Common myeloid progenitor, CD34-positive (primary cell): Measurements from ENCODE around the gene SUPT6H.
A peak's percentile ranks its signal among the peaks of the same experiment; 100 is the strongest.
"Not testable (repeated sequence)": the region's sequence is repeated elsewhere in the genome, so short reads cannot be mapped to it uniquely, and the experiment has no call there.

Experiments
- CTCF ChIA-PET: fragments of 350-600 bp; sonication (Branson Sonifier 250); formaldehyde crosslinking; loops from one replicate; lab custom pipeline; 2021; ENCODE audit warnings: antibody characterized with exemption; lab: Charles Lee
- POLR2A ChIA-PET: fragments of 350-600 bp; sonication (Branson Sonifier 250); formaldehyde crosslinking; loops from one replicate; lab custom pipeline; 2021; ENCODE audit warnings: antibody characterized with exemption; lab: Charles Lee
- DNase-seq, 3 donors: peaks; one replicate each; pipeline versions ENCODE4 v3.0.0 to v3.0.0-alpha.2; 2013
- H3K27ac ChIP-seq, 2 experiments: 1 replicate in 1 of 2; 2 replicates in 1 of 2; pipeline ENCODE4 v1.7.0; 2013; ENCODE audit warnings: inconsistent platforms in 2 of 2, low read length in 2 of 2, mild to moderate bottlenecking in 2 of 2, low read depth in 1 of 2, moderate library complexity in 1 of 2; ENCODE audit not compliant: severe bottlenecking in 2 of 2, insufficient read depth in 1 of 2, poor library complexity in 1 of 2
- H3K27me3 ChIP-seq, 5 experiments: replicated peaks in 2 of 5; 1 replicate in 3 of 5; 2 replicates in 2 of 5; pipeline versions ENCODE4 v1.6.1 to v1.7.0; 2013; ENCODE audit warnings: low read length in 4 of 5, mild to moderate bottlenecking in 2 of 5, moderate library complexity in 2 of 5, inconsistent platforms in 1 of 5; ENCODE audit not compliant: insufficient read depth in 5 of 5, control insufficient read depth in 4 of 5
- H3K36me3 ChIP-seq, 4 experiments: 1 replicate in 2 of 4; 2 replicates in 2 of 4; pipeline versions ENCODE4 v1.6.1 to v1.7.0; 2013; ENCODE audit warnings: low read length in 3 of 4, control low read depth in 1 of 4, mild to moderate bottlenecking in 1 of 4; ENCODE audit not compliant: control insufficient read depth in 4 of 4, insufficient read depth in 4 of 4
- H3K4me1 ChIP-seq, 4 experiments: 1 replicate in 3 of 4; 2 replicates in 1 of 4; pipeline versions ENCODE4 v1.6.1 to v1.7.1; 2013; ENCODE audit warnings: low read length in 3 of 4, mild to moderate bottlenecking in 3 of 4, control low read depth in 1 of 4, inconsistent platforms in 1 of 4, moderate library complexity in 1 of 4; ENCODE audit not compliant: control insufficient read depth in 4 of 4, insufficient read depth in 4 of 4; ENCODE audit errors: control extremely low read depth in 1 of 4
- H3K4me3 ChIP-seq, 7 experiments: 1 replicate in 4 of 7; 2 replicates in 3 of 7; pipeline versions ENCODE4 v1.5.1 to v1.7.0; 2013; ENCODE audit warnings: mild to moderate bottlenecking in 7 of 7, low read length in 6 of 7, moderate library complexity in 6 of 7, inconsistent platforms in 2 of 7, low read depth in 2 of 7, control low read depth in 1 of 7; ENCODE audit not compliant: insufficient read depth in 4 of 7, control insufficient read depth in 1 of 7; ENCODE audit errors: extremely low read depth in 1 of 7
- H3K9me3 ChIP-seq, 5 experiments: 1 replicate in 4 of 5; 2 replicates in 1 of 5; pipeline versions ENCODE4 v1.6.1 to v1.7.1; 2013; ENCODE audit warnings: low read length in 4 of 5, mild to moderate bottlenecking in 2 of 5, inconsistent platforms in 1 of 5, low read depth in 1 of 5, moderate library complexity in 1 of 5; ENCODE audit not compliant: control insufficient read depth in 4 of 5, insufficient read depth in 2 of 5; ENCODE audit errors: control extremely low read depth in 1 of 5
- WGBS: methylation state at CpG from one replicate; pipeline ENCODE4 v1.1.5; 2013; ENCODE audit not compliant: insufficient coverage; 5-methylcytosine and 5-hydroxymethylcytosine counted together

SUPT6H gene

DNA sequence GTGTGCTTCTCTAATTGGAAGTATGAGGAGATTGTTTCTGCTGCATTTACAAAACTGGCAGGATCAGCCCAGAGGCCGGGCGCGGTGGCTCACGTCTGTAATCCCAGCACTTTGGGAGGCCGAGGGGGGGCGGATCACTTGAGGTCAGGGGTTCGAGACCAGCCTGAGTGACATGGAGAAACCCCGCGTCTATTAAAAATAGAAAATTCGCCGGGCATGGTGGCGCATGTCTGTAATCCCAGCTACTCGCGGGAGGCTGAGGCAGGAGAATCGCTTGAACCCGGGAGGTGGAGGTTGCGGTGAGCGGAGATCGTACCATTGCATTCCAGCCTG lies 59.0 kb downstream of the SUPT6H start:
- Histone ChIP-seq H3K27ac (peak overlapping the region; percentile 15 to 91), H3K4me3 (peak overlapping the region; percentile 79 to 98 (median 91)), H3K4me1 (peaks cover 13 to 67% (median 62%) of the 10 kb centered on the region in 4 experiments), H3K36me3 (peaks cover 8 to 50% (median 34%) of the 10 kb centered on the region in 4 experiments)
- ChIA-PET POLR2A (interaction anchor here (2.4 kb wide), 1 partner anchor 10 kb away, joined by 12 read pairs; the partner anchor contains the start of gene PROCA1), CTCF (interaction anchor here (0.6 to 17.9 kb wide), 5 partner anchors 9 to 66 kb away, joined by 3 to 507 read pairs (median 9); partner anchors contain the start of genes PROCA1 and TRAF4)
- WGBS = 52% methylated on average over 16 of the region's 19 CpGs
- H3K27me3 ChIP-seq, DNase-seq, H3K9me3 ChIP-seq: not testable (repeated sequence)

DNA sequence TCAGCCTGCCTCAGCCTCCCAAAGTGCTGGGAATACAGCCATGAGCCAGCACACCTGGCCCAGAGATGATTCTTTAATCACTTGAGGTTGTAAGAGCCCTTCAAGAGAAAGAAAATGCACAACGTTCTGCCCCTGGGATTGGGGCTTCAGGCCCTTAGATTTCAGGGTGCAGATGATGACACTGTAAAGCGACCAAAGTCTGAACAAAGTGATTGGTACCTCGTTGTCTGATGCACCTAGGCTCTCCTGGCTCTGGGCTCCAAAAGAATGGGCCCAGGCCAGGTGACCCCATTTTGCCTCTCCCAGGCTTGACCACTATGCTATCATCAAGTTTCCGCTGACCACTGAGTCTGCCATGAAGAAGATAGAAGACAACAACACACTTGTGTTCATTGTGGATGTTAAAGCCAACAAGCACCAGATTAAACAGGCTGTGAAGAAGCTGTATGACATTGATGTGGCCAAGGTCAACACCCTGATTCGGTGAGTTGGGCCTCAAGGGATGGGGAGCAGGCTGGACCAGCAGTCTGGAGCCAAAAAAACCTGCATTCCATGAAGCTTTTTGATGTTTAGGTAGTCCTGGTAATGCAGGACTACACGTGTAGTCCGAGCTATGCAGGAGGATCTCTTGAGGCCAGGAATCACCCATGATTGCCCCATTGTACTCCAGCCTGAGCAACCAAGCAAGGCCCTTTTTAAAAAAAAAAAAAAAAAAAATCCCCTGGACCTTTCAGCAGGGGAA lies 60.6 kb downstream of the SUPT6H start:
- H3K36me3 ChIP-seq = peaks cover 8 to 50% (median 34%) of the 10 kb centered on the region in 4 experiments
- 87% methylated on average over 4 of the region's 7 CpGs for WGBS
- H3K27me3 ChIP-seq = no peaks in the 10 kb centered on the region
- DNase-seq = no peak
- ChIA-PET CTCF (interaction anchor here (1.9 to 17.9 kb wide), 3 partner anchors 11 to 40 kb away, joined by 9 to 507 read pairs (median 84); partner anchors contain the start of genes PROCA1 and TRAF4), POLR2A (no interaction called here)
- peak overlapping the region in 1 of 7 experiments; percentile 44 for H3K4me3 ChIP-seq
- H3K4me1 ChIP-seq = peaks cover 13 to 69% (median 61%) of the 10 kb centered on the region in 4 experiments
- H3K27ac ChIP-seq = no peak overlapping the region
- no peaks in the 10 kb centered on the region for H3K9me3 ChIP-seq

DNA sequence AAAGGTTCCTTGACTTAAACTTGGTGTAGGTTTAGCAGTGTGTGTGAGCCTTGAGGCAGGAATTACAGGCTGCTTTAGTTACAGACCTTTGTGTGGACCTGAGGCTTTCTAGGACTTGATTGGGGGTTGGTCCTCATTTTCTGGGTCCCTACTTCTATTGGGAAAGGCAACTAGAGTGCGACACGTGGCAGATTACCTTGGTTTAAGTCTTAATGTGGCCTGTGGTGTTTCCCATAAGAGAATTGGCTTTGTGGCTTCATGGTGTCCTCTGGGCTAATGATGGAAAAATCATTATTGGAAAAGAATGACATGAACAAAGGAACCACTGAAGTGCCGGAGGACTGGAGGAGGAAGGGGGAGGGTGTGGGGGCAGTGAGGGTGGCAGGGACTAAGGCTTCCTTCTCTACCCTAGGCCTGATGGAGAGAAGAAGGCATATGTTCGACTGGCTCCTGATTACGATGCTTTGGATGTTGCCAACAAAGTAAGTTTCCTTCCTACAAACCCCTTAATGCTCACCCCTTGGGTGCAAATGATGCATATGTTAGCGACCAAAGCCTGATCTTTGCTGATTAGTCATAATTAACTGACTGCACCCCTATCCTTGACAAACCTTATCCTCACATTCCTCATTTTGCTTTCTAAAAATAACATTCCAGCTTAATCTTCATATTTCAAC lies 61.3 kb downstream of the SUPT6H start:
- WGBS = 92% methylated on average over 4 of the region's 6 CpGs
- H3K27ac ChIP-seq = no peak overlapping the region
- POLR2A ChIA-PET = no interaction called here

DNA sequence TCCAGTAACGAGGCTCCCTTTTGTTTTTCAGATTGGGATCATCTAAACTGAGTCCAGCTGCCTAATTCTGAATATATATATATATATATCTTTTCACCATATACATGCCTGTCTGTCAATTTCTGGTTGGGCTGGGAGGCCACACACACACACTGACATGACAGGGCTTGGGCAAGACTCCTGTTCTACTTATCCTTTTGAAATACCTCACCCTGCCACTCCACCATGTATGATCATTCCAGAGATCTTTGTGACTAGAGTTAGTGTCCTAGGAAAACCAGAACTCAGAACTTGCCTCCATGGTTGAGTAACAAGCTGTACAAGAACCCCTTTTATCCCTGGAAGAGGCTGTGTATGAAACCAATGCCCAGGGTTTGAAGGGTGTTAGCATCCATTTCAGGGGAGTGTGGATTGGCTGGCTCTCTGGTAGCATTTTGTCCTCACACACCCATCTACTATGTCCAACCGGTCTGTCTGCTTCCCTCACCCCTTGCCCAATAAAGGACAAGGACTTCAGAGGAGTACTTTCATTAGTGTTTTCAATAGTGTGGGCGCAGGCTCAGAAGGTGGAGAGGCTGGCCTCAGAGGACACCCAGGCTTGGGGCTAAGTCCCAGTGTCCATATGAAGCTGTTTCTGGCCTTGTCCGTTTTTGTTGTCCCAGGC lies 62.0 kb downstream of the SUPT6H start:
- CTCF ChIA-PET = interaction anchor here (6.7 to 17.9 kb wide), 2 partner anchors 22 to 39 kb away, joined by 84 to 507 read pairs; partner anchors contain the start of gene TRAF4
- H3K4me3 ChIP-seq, POLR2A ChIA-PET, H3K27me3 ChIP-seq, H3K9me3 ChIP-seq, H3K27ac ChIP-seq, DNase-seq: not testable (repeated sequence)
- H3K36me3 ChIP-seq = peaks cover 8 to 50% (median 34%) of the 10 kb centered on the region in 4 experiments
- WGBS = 100% methylated on average over 3 of the region's 4 CpGs
- H3K4me1 ChIP-seq = peaks cover 9 to 69% (median 58%) of the 10 kb centered on the region in 4 experiments

More for the DNA sequence above, 61.3 kb downstream of the SUPT6H start:
- Histone ChIP-seq H3K36me3 (peaks cover 8 to 50% (median 34%) of the 10 kb centered on the region in 4 experiments), H3K9me3 (no peaks in the 10 kb centered on the region), H3K4me3 (no peak overlapping the region), H3K27me3 (no peaks in the 10 kb centered on the region), H3K4me1 (peaks cover 13 to 71% (median 63%) of the 10 kb centered on the region in 4 experiments)
- CTCF ChIA-PET = interaction anchor here (6.7 to 17.9 kb wide), 2 partner anchors 23 to 40 kb away, joined by 84 to 507 read pairs; partner anchors contain the start of gene TRAF4
- DNase-seq = no peak

DNA sequence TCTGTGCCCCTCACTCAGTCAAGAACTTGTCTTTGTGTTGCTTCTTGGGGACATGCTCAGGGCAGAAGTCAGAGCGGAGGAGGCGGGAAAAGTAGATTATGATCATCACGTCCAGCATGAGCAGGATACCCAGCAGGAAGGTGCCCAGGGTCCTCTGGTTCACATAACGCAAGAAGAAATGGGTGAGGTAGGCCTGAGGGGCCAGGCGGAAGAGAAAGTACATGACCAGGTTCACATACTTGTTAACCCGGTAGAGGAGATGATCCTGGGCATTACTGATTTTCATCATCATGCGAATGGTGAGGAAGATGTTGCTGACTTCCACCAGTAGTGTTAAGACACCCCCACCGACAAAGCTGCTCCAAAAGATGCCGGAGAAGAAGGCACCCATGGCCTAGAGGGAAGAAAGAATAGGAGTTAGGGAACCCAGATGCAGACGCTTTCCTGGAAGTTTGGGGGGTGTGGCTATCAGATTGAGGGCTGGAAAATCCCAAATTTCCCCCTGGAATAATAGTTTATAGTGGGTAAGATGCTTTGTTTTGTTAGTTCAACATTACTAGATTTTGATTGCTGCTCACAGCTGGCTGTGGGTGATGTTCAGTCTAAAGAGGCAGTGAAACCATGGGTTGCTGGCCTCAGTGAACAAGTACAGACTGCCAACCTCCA lies 62.6 kb downstream of the SUPT6H start:
- ChIA-PET CTCF (interaction anchor here (1.1 to 17.9 kb wide), 5 partner anchors 13 to 393 kb away, joined by 3 to 507 read pairs (median 7); partner anchors contain the start of genes PROCA1 and TRAF4), POLR2A (interaction anchor here (0.5 to 0.6 kb wide), 2 partner anchors 21 to 1380 kb away, joined by 3 read pairs; no protein-coding TSS in a partner anchor)
- peaks cover 9 to 68% (median 58%) of the 10 kb centered on the region in 4 experiments for H3K4me1 ChIP-seq
- 96% methylated on average over 10 of the region's 10 CpGs for WGBS
- peaks cover 8 to 50% (median 34%) of the 10 kb centered on the region in 4 experiments for H3K36me3 ChIP-seq
- H3K27me3 ChIP-seq = no peaks in the 10 kb centered on the region
- DNase-seq = no peak
- H3K9me3 ChIP-seq = no peaks in the 10 kb centered on the region
- H3K4me3 ChIP-seq = peak overlapping the region in 1 of 7 experiments; percentile 67
- H3K27ac ChIP-seq = no peak overlapping the region

DNA sequence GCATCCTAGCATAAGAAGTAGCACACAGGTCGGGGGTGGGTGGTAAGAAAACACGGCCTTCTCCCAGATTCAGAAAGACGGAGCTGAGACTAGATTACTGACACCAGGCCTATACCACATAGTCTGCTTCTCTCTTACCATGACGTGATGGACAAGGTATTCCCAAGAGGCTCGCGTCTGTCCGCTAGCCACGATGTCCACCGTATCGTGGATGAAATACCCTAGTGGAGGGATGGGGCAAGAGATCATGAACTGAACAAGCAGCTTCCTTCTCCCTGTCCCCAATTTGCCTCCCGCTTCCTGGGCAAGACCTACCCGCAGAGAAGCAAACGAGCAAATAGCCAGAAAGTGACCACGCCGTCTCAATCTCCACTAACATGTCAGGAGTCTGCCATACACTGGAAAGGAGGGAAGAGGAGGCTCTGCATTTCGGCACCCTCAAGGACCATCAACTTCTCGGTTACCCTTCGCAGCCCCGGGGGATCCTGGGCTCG lies 63.2 kb downstream of the SUPT6H start:
- POLR2A ChIA-PET = interaction anchor here (0.5 to 0.6 kb wide), 2 partner anchors 21 to 1379 kb away, joined by 3 read pairs; no protein-coding TSS in a partner anchor
- CTCF ChIA-PET = interaction anchor here (1.1 to 17.9 kb wide), 6 partner anchors 14 to 392 kb away, joined by 3 to 507 read pairs (median 14); partner anchors contain the start of genes PROCA1 and TRAF4
- no peaks in the 10 kb centered on the region for H3K9me3 ChIP-seq
- H3K36me3 ChIP-seq = peaks cover 8 to 49% (median 34%) of the 10 kb centered on the region in 4 experiments
- no peaks in the 10 kb centered on the region for H3K27me3 ChIP-seq
- DNase-seq = peak in 1 of 3 donors; percentile 28
- WGBS = 63% methylated on average over 13 of the region's 20 CpGs
- H3K4me1 ChIP-seq = peaks cover 9 to 68% (median 57%) of the 10 kb centered on the region in 4 experiments
- peak overlapping the region in 1 of 2 experiments; percentile 61 for H3K27ac ChIP-seq
- H3K4me3 ChIP-seq = peak overlapping the region in 6 of 7 experiments; percentile 50 to 91 (median 67)
